HepG2 (cell line): ENCODE data around the gene VIM. TPM values are rescaled to one million over a fixed set of nuclear protein-coding genes. Genes with fewer than 3 reads are reported as not detected.

ENCODE experiments used
- ARHGAP35 ChIP-seq: sonication (generic); formaldehyde crosslinking; IDR thresholded peaks from 2 replicates; pipeline ENCODE4 v1.9.0; 2022; ENCODE audit warnings: mild to moderate bottlenecking, inconsistent platforms, moderate library complexity, missing genetic modification reagents, borderline replicate concordance
- DR1 ChIP-seq: sonication (generic); formaldehyde crosslinking; IDR thresholded peaks from 2 replicates; pipeline ENCODE4 v1.8.0; 2021; ENCODE audit warnings: mild to moderate bottlenecking, missing genetic modification reagents, inconsistent platforms
- NFIB ChIP-seq: sonication (generic); formaldehyde crosslinking; IDR thresholded peaks from 2 replicates; pipeline ENCODE4 v1.9.0; 2021; ENCODE audit warnings: missing genetic modification reagents, mild to moderate bottlenecking, borderline replicate concordance
- SNAI1 ChIP-seq: sonication (generic); formaldehyde crosslinking; IDR thresholded peaks from 2 replicates; pipeline ENCODE4 v1.5.0; 2020; ENCODE audit warnings: mild to moderate bottlenecking, missing genetic modification reagents, borderline replicate concordance
- SRSF9 ChIP-seq: fragments of 200-400 bp; formaldehyde crosslinking; IDR thresholded peaks from 2 replicates; pipeline ENCODE4 v1.6.1; 2018; ENCODE audit warnings: borderline replicate concordance, mild to moderate bottlenecking, low read depth, low read length; ENCODE audit not compliant: insufficient read depth, poor library complexity, severe bottlenecking
- YEATS4 ChIP-seq: sonication (generic); formaldehyde crosslinking; IDR thresholded peaks from 2 replicates; pipeline ENCODE4 v1.4.0; 2020; ENCODE audit warnings: missing genetic modification reagents, borderline replicate concordance
- ZNF207 ChIP-seq: fragments of 450-650 bp; IDR thresholded peaks from 2 replicates; pipeline ENCODE4 v1.6.1; 2016; ENCODE audit warnings: antibody characterized with exemption, borderline replicate concordance
- ZNF282 ChIP-seq: fragments of 450-650 bp; IDR thresholded peaks from 2 replicates; pipeline ENCODE4 v1.6.1; 2018; ENCODE audit not compliant: partially characterized antibody
- ZNF512B ChIP-seq: sonication (generic); formaldehyde crosslinking; IDR thresholded peaks from 2 replicates; pipeline ENCODE4 v1.5.1; 2020; ENCODE audit warnings: missing genetic modification reagents, mild to moderate bottlenecking, borderline replicate concordance
- ZNF737 ChIP-seq: sonication (generic); formaldehyde crosslinking; IDR thresholded peaks from 2 replicates; pipeline ENCODE4 v1.5.0; 2020; ENCODE audit warnings: missing genetic modification reagents, mild to moderate bottlenecking, borderline replicate concordance
- polyA plus RNA-seq, 8 experiments: library from polyadenylated mRNA; depleted of rRNA in 3 of 8; stranded (reverse) in 7 of 8; unstranded in 1 of 8; fragments of >200 nt; fragmentation: Illumina TruSeq in 4 of 8; extraction: Trizol in 4 of 8; gene quantifications; 2 replicates each; pipeline versions ENCODE4 v1.2.1 to v1.2.3, GENCODE V29; 2011 to 2016; ENCODE audit warnings: low read depth in 4 of 8, missing spikeins in 1 of 8, mixed read lengths in 1 of 8; ENCODE audit not compliant: insufficient read depth in 1 of 8
- total RNA-seq, 5 experiments: library from RNA; depleted of rRNA; stranded (reverse); fragments of >200 nt; fragmentation: Illumina TruSeq; extraction: Trizol; gene quantifications; 2 replicates each; pipeline ENCODE4 v1.2.3, GENCODE V29; 2016; ENCODE audit warnings: low read depth in 1 of 5
- TF ChIP-seq, protein P1 (sequence below): sonication (generic); formaldehyde crosslinking; IDR thresholded peaks from 2 replicates; pipeline ENCODE4 v1.9.0; 2021; ENCODE audit warnings: mild to moderate bottlenecking, missing genetic modification reagents
- TF ChIP-seq, protein P2 (sequence below): sonication (generic); formaldehyde crosslinking; IDR thresholded peaks from 2 replicates; pipeline ENCODE4 v1.4.0; 2020; ENCODE audit warnings: missing genetic modification reagents, borderline replicate concordance

The VIM gene
- total and polyA plus RNA-seq, 2 of the 13 experiments (the other 11 are each of a cell fraction or from before 2014, with no cell fraction given): not detected

DNA sequence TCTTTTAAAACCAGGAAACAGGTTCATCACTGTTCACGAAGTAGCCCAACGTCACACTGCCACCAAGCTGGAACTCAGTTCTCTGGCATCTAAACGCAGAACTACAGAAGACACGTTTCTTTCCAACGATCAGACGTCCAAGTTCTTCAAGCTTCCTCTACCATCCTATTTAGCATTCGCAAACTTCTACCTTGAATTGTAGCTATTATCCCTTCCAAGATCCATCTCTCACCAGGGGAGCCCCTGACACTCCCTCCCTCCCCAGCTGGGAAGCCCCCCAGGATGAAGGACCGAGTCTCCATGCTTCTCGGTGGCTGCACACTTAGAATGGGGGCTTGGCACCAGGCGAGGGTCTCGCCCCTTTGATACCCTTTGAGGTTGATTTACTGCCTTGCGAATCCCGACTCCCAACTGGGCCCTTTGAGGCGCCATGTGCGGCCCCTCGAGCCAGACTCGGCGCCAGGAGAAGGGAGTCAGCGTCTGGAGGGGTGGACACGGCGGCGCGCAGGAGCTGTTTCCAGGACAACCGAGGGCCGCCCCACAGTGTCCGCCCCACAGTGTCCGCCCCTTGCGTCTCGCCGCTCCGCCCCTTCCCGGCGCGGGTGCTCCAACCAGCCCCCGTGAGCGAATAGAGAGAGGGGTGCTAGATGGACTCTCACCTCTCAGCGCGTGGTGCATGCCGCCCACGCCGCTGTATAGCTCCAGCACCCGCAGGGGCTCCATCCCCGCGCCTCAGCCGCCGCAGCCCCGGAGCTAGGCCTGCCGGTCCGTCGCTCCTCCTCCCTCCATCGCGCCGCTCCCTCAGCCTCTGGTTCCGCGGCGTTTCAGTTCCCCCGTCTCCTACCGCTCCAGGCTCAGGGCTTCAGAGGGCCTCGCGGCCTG is 26.9 kb upstream of the VIM start, which contains the start of gene TRDMT1 (continued):
- 0 out of 2 replicates have a peak, but pooled peaks have one; percentile 66 for TF ChIP-seq ARHGAP35 (CRISPR knock-in tag)
- no peak for TF ChIP-seq SRSF9
- TF ChIP-seq ZNF737 (CRISPR knock-in tag): 0 out of 2 replicates have a peak, but pooled peaks have one; percentile 71
- no peak for TF ChIP-seq NFIB (CRISPR knock-in tag)
- TF ChIP-seq, protein P1, sequence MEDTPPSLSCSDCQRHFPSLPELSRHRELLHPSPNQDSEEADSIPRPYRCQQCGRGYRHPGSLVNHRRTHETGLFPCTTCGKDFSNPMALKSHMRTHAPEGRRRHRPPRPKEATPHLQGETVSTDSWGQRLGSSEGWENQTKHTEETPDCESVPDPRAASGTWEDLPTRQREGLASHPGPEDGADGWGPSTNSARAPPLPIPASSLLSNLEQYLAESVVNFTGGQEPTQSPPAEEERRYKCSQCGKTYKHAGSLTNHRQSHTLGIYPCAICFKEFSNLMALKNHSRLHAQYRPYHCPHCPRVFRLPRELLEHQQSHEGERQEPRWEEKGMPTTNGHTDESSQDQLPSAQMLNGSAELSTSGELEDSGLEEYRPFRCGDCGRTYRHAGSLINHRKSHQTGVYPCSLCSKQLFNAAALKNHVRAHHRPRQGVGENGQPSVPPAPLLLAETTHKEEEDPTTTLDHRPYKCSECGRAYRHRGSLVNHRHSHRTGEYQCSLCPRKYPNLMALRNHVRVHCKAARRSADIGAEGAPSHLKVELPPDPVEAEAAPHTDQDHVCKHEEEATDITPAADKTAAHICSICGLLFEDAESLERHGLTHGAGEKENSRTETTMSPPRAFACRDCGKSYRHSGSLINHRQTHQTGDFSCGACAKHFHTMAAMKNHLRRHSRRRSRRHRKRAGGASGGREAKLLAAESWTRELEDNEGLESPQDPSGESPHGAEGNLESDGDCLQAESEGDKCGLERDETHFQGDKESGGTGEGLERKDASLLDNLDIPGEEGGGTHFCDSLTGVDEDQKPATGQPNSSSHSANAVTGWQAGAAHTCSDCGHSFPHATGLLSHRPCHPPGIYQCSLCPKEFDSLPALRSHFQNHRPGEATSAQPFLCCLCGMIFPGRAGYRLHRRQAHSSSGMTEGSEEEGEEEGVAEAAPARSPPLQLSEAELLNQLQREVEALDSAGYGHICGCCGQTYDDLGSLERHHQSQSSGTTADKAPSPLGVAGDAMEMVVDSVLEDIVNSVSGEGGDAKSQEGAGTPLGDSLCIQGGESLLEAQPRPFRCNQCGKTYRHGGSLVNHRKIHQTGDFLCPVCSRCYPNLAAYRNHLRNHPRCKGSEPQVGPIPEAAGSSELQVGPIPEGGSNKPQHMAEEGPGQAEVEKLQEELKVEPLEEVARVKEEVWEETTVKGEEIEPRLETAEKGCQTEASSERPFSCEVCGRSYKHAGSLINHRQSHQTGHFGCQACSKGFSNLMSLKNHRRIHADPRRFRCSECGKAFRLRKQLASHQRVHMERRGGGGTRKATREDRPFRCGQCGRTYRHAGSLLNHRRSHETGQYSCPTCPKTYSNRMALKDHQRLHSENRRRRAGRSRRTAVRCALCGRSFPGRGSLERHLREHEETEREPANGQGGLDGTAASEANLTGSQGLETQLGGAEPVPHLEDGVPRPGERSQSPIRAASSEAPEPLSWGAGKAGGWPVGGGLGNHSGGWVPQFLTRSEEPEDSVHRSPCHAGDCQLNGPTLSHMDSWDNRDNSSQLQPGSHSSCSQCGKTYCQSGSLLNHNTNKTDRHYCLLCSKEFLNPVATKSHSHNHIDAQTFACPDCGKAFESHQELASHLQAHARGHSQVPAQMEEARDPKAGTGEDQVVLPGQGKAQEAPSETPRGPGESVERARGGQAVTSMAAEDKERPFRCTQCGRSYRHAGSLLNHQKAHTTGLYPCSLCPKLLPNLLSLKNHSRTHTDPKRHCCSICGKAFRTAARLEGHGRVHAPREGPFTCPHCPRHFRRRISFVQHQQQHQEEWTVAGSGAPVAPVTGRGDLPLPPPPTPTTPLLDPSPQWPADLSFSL (CRISPR knock-in tag): peak; percentile 46; the same call in 1 of the 2 replicates
- TF ChIP-seq YEATS4 (CRISPR knock-in tag): peak; percentile 99
- no peak for TF ChIP-seq ZNF282
- no peak for TF ChIP-seq ZNF207
- TF ChIP-seq SNAI1: 0 out of 2 replicates have a peak, but pooled peaks have one; percentile 37
- TF ChIP-seq ZNF512B (CRISPR knock-in tag): 0 out of 2 replicates have a peak, but pooled peaks have one; percentile 83
- peak; percentile 68; the same call in 1 of the 2 replicates for TF ChIP-seq DR1 (CRISPR knock-in tag)
- TF ChIP-seq, protein P2, sequence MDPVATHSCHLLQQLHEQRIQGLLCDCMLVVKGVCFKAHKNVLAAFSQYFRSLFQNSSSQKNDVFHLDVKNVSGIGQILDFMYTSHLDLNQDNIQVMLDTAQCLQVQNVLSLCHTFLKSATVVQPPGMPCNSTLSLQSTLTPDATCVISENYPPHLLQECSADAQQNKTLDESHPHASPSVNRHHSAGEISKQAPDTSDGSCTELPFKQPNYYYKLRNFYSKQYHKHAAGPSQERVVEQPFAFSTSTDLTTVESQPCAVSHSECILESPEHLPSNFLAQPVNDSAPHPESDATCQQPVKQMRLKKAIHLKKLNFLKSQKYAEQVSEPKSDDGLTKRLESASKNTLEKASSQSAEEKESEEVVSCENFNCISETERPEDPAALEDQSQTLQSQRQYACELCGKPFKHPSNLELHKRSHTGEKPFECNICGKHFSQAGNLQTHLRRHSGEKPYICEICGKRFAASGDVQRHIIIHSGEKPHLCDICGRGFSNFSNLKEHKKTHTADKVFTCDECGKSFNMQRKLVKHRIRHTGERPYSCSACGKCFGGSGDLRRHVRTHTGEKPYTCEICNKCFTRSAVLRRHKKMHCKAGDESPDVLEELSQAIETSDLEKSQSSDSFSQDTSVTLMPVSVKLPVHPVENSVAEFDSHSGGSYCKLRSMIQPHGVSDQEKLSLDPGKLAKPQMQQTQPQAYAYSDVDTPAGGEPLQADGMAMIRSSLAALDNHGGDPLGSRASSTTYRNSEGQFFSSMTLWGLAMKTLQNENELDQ (CRISPR knock-in tag): 0 out of 2 replicates have a peak, but pooled peaks have one; percentile 81
